HG02642 (cell line): Measurements from ENCODE around the gene FBXL12.
A peak's percentile ranks its signal among the peaks of the same experiment; 100 is the strongest.
"Not testable (repeated sequence)": the region's sequence is repeated elsewhere in the genome, so short reads cannot be mapped to it uniquely, and the experiment has no call there.

Experiments
- ATAC-seq: cut with Tn5 transposase; IDR thresholded peaks from one replicate; pipeline ENCODE4 v1.9.1; 2021; ENCODE audit warnings: mild to moderate bottlenecking; ENCODE audit not compliant: unreplicated experiment, poor library complexity

Gene FBXL12

GRCh38 chr19:9796113-9796773 is 22.6 kb downstream of the FBXL12 start:
- ATAC-seq: peak; percentile 53

DNA sequence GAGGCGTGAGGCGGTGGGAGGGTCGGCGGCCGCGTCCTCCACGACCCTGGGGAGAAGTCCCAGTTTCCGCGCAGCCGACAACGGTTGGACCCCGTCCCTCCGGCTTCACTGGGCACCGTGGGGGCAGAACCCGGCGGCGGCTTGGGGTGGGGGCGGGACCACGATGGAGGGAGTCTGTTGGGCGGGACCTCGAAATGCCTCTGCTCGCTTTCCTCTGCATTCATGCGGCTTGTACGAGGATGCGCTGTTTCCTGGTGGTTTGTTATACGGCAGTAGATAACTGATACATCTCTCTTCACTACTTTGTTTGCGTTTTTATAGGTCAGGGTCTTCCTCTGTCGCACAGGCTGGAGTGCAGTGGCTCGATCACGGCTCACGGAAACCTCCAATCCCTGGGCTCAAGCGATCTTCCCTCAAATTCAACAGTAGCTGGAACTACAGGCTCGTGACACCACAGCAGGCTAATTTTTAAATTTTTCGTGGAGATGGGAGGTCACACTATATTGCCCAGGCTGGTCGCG is 25.7 kb downstream of the FBXL12 start:
- ATAC-seq: peak; percentile 25

- peak; percentile 29 for ATAC-seq
Observed at GRCh38 chr19:9792206-9793070, 26.4 kb downstream of the FBXL12 start.

DNA sequence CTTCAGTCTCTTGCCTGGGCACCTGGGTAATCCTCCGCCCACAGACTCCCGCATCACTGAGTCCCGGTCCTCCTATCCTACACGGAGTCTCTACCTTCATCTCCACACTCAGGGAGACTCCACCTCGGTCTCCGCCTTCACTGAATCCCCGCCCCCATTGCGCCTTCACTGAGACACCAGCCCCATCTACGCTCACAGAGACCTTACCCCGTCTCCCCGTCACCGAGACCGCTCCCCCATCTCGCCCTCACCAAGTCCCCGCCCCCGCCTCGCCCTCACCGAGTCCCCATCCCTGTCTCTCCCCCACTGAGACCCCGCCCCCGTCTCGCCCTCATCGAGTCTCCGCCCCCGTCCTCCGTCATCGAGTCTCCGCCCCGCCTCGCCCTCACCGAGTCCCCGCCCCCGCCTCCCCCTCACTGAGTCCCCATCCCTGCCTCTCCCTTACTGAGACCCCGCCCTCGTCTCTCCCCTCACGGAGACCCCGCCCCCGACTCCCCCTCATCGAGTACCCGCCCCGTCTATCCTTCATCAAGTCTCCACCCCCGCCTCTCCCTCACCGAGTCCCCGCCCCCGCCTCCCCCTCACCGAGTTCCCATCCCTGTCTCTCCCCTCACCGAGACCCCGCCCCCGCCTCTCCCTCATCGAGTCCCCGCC is 27.2 kb downstream of the FBXL12 start:
- peak; percentile 36 for ATAC-seq

DNA sequence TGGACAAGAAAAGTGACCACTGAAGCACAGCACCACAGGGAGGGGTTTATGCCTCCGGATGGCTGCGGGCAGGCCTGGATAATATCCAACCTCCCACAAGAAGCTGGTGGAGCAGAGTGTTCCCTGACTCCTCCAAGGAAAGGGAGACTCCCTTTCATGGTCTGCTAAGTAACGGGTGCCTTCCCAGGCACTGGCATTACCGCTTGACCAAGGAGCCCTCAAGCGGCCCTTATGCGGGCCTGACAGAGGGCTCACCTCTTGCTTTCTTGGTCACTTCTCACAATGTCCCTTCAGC is 27.9 kb downstream of the FBXL12 start:
- ATAC-seq: not testable (repeated sequence)

DNA sequence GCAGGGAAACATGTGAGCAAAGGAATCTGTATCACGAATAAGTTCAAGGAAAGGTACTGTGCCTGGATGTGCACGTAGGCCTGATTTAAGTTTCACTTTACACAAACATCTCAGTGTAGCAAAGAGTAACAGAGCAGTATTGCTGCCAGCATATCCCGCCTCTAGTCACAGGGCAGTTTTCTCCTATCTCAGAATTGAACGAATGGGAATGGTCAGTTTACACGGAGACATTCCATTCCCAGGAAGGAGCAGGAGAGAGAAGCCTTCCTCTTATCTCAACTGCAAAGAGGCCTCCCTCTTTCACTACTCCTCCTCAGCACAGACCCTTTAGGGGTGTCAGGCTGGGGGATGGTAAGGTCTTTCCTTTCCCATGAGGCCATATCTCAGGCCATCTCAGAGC is 29.3 kb downstream of the FBXL12 start:
- not testable (repeated sequence) for ATAC-seq

- no peak for ATAC-seq
Observed at GRCh38 chr19:9789066-9789465, 29.8 kb downstream of the FBXL12 start.

GRCh38 chr19:9788604-9789003 is 30.3 kb downstream of the FBXL12 start:
- ATAC-seq: not testable (repeated sequence)

DNA sequence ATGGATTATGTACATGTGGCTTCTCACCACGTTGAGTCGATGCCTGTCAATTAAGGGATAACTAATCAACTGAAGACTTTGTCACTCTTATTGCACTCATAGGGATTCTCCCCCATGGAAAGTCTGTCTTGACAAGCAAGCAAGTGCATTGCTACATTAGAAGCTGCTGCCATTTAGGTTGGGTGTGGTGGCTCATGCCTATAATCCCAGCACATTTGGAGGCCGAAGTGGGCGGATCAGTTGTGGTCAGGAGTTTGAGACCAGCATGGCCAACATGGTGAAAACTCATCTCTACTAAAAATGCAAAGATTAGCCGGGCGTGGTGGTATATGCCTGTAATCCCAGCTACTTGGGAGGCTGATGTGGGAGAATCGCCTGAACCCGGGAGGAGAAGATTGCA is 32.1 kb downstream of the FBXL12 start:
- no peak for ATAC-seq

- no peak for ATAC-seq
Observed at GRCh38 chr19:9786342-9786741, 32.5 kb downstream of the FBXL12 start.

DNA sequence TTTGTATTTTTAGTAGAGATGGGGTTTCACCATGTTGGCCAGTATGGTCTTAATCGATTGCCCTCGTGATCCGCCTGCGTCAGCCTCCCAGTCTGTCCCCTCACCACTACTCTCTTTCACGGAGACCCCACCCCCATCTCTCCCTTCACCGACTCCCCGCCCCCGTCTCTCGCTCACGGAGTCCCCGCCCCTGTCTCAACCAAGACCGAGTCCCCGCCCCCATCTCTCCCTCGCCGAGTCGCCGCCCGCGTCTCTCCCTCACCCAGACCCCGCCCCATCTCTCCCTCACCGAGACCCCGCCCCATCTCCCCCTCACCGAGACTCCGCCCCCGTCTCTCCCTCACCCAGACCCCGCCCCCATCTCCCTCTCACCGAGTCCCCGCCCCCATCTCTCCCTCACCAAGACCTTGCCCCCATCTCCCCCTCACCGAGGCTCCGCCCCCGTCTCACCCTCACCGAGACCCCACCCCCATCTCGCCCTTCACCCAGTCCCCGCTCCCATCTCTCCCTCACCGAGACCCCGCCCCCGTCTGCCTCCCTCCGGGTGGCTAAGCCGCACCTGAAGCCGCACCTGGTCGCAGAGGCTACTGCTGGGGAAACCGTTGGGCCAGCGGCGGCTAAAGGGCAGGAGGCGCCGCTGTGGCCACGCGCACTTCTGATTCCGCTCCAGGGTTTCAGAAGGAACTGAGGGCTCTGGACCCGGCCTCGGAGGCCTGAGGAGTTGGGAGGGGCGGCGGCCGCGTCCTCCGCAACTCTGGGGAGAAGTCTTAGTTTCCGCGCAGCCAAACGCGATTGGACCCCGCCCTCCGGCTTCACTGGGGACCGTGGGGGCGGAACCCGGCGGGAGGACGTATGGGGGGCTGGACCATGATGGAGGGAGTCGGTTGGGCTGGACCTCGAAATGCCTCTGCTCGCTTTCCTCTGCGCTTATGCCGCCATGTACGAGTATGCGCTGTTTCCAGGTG is 33.2 kb downstream of the FBXL12 start:
- ATAC-seq: peak; percentile 72

DNA sequence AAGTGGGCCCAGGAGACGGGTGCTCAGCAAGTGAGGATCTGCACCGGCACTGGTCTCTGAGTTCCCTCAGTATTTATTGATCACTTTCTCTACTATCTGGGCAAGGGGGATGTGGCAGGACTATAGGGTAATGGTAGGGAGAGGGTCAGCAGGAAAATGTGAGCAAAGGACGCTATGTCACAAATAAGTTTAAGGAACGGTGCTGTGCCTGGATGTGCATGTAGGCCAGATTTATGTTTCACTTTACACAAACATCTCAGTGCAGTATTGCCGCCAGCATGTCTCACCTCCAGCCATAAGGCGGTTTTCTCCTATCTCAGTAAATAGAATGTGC is 34.7 kb downstream of the FBXL12 start:
- ATAC-seq: not testable (repeated sequence)

GRCh38 chr19:9782338-9782737 is 36.5 kb downstream of the FBXL12 start:
- ATAC-seq: no peak

DNA sequence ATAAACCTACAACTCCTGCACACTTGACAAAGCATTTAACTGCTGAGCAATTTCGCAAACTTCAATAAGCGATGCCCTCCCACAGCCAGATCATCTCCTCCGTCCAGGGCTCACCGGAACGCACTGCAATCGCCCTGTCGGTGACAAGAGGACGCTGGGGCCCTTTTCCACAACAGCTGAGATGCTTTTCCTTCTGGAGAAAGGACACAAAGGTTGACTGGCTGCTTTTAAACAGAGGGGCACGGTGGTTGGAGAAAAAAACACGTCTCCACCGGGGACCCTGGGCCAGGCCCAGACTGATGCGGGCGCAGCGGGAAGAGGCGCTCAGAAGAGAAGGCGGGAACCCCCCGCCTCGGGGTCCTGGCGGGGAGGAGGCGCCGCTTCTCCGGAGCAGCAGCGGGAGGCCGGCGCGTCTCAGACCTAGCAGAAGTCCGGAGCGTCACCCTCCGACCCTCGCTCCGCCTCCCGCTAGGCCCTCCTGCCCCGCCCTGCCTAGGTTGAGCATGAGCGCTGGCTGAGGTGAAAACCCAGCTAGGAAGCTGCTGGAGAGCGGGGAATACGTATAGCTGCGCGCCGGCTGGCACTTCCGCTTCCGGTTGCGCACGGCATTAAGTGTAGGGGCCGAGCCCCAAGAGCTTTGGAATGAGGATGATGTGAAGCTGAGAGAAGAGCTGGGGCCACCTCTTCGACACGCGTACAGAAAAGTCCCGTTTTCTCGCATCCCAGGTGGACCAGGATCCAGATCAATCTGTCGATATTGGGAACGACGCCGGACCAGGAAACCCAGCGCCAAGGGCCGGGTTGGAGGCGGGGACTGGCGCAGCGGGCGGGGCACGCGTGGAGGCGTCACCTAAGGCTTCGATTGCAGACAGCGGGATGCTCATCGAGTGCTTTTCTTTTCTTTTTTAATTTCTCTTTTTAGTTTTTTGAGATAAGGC is 50.4 kb downstream of the FBXL12 start, which contains the start of gene ZNF846:
Gene ZNF846, minus strand, starts transcription at position 564 of the 938 bp plus-strand sequence. CDS start 3,788 bp downstream, outside the sequence.
- ATAC-seq: peak; percentile 98
